Keratinocyte (primary cell): ENCODE data around the gene FAM83G. TPM values are rescaled to one million over a fixed set of nuclear protein-coding genes. Genes with fewer than 3 reads are reported as not detected.

Experiments
- DNase-seq: peaks from one replicate; pipeline ENCODE4 v3.0.0-alpha.2; 2011; ENCODE audit warnings: low read depth, missing footprints, low spot score
- FAIRE-seq: peaks from 2 replicates; lab custom pipeline; 2011; peaks lifted over from hg19 to GRCh38; lab: Jason Lieb, UNC
- H2AFZ ChIP-seq: 2 replicates; pipeline ENCODE4 v1.6.0; 2012; ENCODE audit warnings: low read length, control low read depth, inconsistent platforms; ENCODE audit not compliant: control insufficient read depth
- H3K27ac ChIP-seq: 2 replicates; pipeline ENCODE4 v1.5.1; 2011; ENCODE audit warnings: low read length; ENCODE audit not compliant: control insufficient read depth, insufficient read depth
- H3K27me3 ChIP-seq: 3 replicates; pipeline ENCODE4 v1.6.0; 2011; ENCODE audit warnings: low read length; ENCODE audit not compliant: control insufficient read depth, insufficient read depth; ENCODE audit errors: extremely low read depth
- H3K36me3 ChIP-seq, 2 experiments: 2 replicates in 1 of 2; 3 replicates in 1 of 2; pipeline ENCODE4 v1.5.1; 2011; ENCODE audit warnings: low read length in 2 of 2, mild to moderate bottlenecking in 1 of 2; ENCODE audit not compliant: control insufficient read depth in 2 of 2, insufficient read depth in 2 of 2; ENCODE audit errors: extremely low read depth in 1 of 2
- H3K4me1 ChIP-seq: 3 replicates; pipeline ENCODE4 v1.5.1; 2011; ENCODE audit warnings: low read length; ENCODE audit not compliant: control insufficient read depth, insufficient read depth; ENCODE audit errors: extremely low read depth
- H3K4me2 ChIP-seq: 3 replicates; pipeline ENCODE4 v1.6.0; 2011; ENCODE audit warnings: low read depth, low read length; ENCODE audit not compliant: control insufficient read depth, insufficient read depth; ENCODE audit errors: extremely low read depth
- H3K4me3 ChIP-seq, 3 experiments: fragments of 200-600 bp in 1 of 3; sonication (generic) in 1 of 3; 2 replicates in 2 of 3; 3 replicates in 1 of 3; pipeline ENCODE4 v1.5.1; 2011 to 2016; ENCODE audit warnings: low read length in 3 of 3, mild to moderate bottlenecking in 3 of 3, control low read depth in 2 of 3, inconsistent platforms in 1 of 3, low read depth in 1 of 3, mixed read lengths in 1 of 3, mixed run types in 1 of 3, moderate library complexity in 1 of 3; ENCODE audit not compliant: control insufficient read depth in 2 of 3, insufficient read depth in 2 of 3; ENCODE audit errors: extremely low read depth in 1 of 3
- H3K79me2 ChIP-seq: 2 replicates; pipeline ENCODE4 v1.6.0; 2012; ENCODE audit warnings: low read length; ENCODE audit not compliant: control insufficient read depth, insufficient read depth
- H3K9ac ChIP-seq: 3 replicates; pipeline ENCODE4 v1.6.0; 2011; ENCODE audit warnings: low read length; ENCODE audit not compliant: control insufficient read depth, insufficient read depth; ENCODE audit errors: extremely low read depth
- H3K9me1 ChIP-seq: 3 replicates; pipeline ENCODE4 v1.6.0; 2011; ENCODE audit warnings: low read length; ENCODE audit not compliant: control insufficient read depth, insufficient read depth; ENCODE audit errors: extremely low read depth
- H3K9me3 ChIP-seq: 2 replicates; pipeline ENCODE4 v1.5.1; 2012; ENCODE audit warnings: low read depth, low read length; ENCODE audit not compliant: control insufficient read depth
- H4K20me1 ChIP-seq: 3 replicates; pipeline ENCODE4 v1.6.0; 2011; ENCODE audit warnings: low read length; ENCODE audit not compliant: control insufficient read depth, insufficient read depth; ENCODE audit errors: extremely low read depth
- EZH2 ChIP-seq: IDR thresholded peaks from one replicate; pipeline ENCODE4 v1.6.1; 2012; ENCODE audit warnings: inconsistent platforms, mild to moderate bottlenecking, low read length, moderate library complexity
- dilution Hi-C: fragments of 300-500 bp; cut with MboI; formaldehyde crosslinking; loops from one replicate; pipeline ENCODE4 v1.7.0; 2020; ENCODE audit warnings: low sequenced_read_pairs; ENCODE audit not compliant: extremely low pct_ligation_motif_present
- polyA plus RNA-seq, 5 experiments: library from polyadenylated mRNA; depleted of rRNA in 3 of 5; stranded (reverse) in 3 of 5; stranded (forward) in 1 of 5; unstranded in 1 of 5; fragments of >200 nt; gene quantifications; 1 replicate in 1 of 5; 2 replicates in 3 of 5; 3 replicates in 1 of 5; pipeline versions ENCODE4 v1.2.1 to v1.2.3, GENCODE V29; 2011 to 2012; ENCODE audit warnings: missing spikeins in 2 of 5, low read depth in 1 of 5, low replicate concordance in 1 of 5
- TF ChIP-seq, protein P1 (sequence below), 3 experiments: IDR thresholded peaks in 1 of 3; conservative IDR thresholded peaks in 1 of 3; optimal IDR thresholded peaks in 1 of 3; 2 replicates in 2 of 3; 3 replicates in 1 of 3; pipeline versions ENCODE3 to v1.5.1; 2011; ENCODE audit warnings: low read length in 3 of 3, mild to moderate bottlenecking in 3 of 3, moderate library complexity in 2 of 3, control low read depth in 1 of 3, inconsistent platforms in 1 of 3; ENCODE audit not compliant: insufficient read depth in 2 of 3; ENCODE audit errors: extremely low read depth in 1 of 3

Gene FAM83G
- polyA plus RNA-seq, 1 donor (not counting 4 experiments of a cell fraction or from before 2014, with no cell fraction given): 23.2 TPM

- Histone ChIP-seq H3K27ac (peak overlapping the region; percentile 96), H3K9me1 (peaks cover 4% of the 10 kb centered on the region), H3K36me3 (peaks cover 13 to 55% of the 10 kb centered on the region in 2 experiments), H4K20me1 (peaks cover 18% of the 10 kb centered on the region), H3K79me2 (peaks cover 73% of the 10 kb centered on the region), H3K4me1 (peaks cover 63% of the 10 kb centered on the region), H2AFZ (no peak overlapping the region), H3K4me3 (peak overlapping the region; percentile 71 to 84 (median 78)), H3K27me3 (no peaks in the 10 kb centered on the region), H3K4me2 (peak overlapping the region; percentile 96), H3K9me3 (no peaks in the 10 kb centered on the region), H3K9ac (peak overlapping the region; percentile 87)
- TF ChIP-seq, protein P1, sequence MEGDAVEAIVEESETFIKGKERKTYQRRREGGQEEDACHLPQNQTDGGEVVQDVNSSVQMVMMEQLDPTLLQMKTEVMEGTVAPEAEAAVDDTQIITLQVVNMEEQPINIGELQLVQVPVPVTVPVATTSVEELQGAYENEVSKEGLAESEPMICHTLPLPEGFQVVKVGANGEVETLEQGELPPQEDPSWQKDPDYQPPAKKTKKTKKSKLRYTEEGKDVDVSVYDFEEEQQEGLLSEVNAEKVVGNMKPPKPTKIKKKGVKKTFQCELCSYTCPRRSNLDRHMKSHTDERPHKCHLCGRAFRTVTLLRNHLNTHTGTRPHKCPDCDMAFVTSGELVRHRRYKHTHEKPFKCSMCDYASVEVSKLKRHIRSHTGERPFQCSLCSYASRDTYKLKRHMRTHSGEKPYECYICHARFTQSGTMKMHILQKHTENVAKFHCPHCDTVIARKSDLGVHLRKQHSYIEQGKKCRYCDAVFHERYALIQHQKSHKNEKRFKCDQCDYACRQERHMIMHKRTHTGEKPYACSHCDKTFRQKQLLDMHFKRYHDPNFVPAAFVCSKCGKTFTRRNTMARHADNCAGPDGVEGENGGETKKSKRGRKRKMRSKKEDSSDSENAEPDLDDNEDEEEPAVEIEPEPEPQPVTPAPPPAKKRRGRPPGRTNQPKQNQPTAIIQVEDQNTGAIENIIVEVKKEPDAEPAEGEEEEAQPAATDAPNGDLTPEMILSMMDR (optimal IDR thresholded peaks at IDR 0.05 in 1 of 3, IDR thresholded peaks at IDR 0.05 in 1 of 3, conservative IDR thresholded peaks at IDR 0.05 in 1 of 3; ENCODE audit: extremely low read depth in 1 of 3, insufficient read depth in 2 of 3, low read length in 3 of 3): no peak
- no peak for TF ChIP-seq EZH2
- DNase-seq: peak; percentile 79
- peak; percentile 89 for FAIRE-seq
- dilution Hi-C loops: no loop called here
Measured at GRCh38 chr17:19000531-19001325, 3.8 kb downstream of the FAM83G start.

- Histone ChIP-seq H3K79me2 (peaks cover 79% of the 10 kb centered on the region), H3K9me3 (no peaks in the 10 kb centered on the region), H3K27me3 (no peaks in the 10 kb centered on the region), H2AFZ (no peak overlapping the region), H3K27ac (peak overlapping the region; percentile 96), H3K9ac (peak overlapping the region; percentile 87), H3K4me2 (peak overlapping the region; percentile 96), H3K4me3 (peak overlapping the region; percentile 31 to 78 (median 71)), H4K20me1 (peaks cover 21% of the 10 kb centered on the region), H3K9me1 (peaks cover 4% of the 10 kb centered on the region), H3K4me1 (peaks cover 61% of the 10 kb centered on the region), H3K36me3 (peaks cover 13 to 56% of the 10 kb centered on the region in 2 experiments)
- dilution Hi-C loops: no loop called here
- TF ChIP-seq, protein P1 (optimal IDR thresholded peaks at IDR 0.05 in 1 of 3, IDR thresholded peaks at IDR 0.05 in 1 of 3, conservative IDR thresholded peaks at IDR 0.05 in 1 of 3; ENCODE audit: extremely low read depth in 1 of 3, insufficient read depth in 2 of 3, low read length in 3 of 3): no peak
- no peak for TF ChIP-seq EZH2
- DNase-seq (no peak), FAIRE-seq (peak; percentile 87)
Measured at GRCh38 chr17:18999911-19000310, 4.7 kb downstream of the FAM83G start.
